Measurements from ENCODE around the gene HEATR5B. TPM values are rescaled to one million over a fixed set of nuclear protein-coding genes. Genes with fewer than 3 reads are reported as not detected.

The HEATR5B gene
- total RNA-seq, 2 donors from 2014 or later = 21.5 to 22.7 TPM

DNA sequence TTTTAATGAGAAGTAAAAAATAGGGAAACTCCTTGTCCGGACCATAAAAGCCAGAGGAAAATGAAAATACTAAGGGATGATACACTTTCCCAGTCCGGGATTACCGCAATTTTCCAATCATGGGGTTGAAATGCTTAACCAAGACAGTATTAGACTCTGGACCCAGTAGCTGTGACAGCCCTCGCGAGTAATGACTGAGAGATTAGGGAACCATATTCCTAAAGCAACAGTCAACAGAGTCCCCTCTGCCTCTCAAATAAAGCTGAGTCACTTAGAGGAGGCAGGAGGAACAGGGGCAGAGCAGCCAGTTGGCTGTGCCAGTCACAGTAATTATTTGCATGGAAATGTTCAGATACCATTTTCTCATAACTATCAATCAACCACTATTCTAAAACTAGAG lies 35.0 kb upstream of the HEATR5B start:
- TF ChIP-seq CTCF (conservative IDR thresholded peaks at IDR 0.05) = no peak
- Mint-ChIP-seq H3K36me3 (ENCODE audit: low read depth) (peaks cover 54% of the 10 kb centered on the region), H3K4me3 (no peak overlapping the region), H3K4me1 (no peaks in the 10 kb centered on the region), H3K27me3 (ENCODE audit: insufficient read depth) (no peaks in the 10 kb centered on the region), H3K27ac (no peak overlapping the region), H3K9me3 (no peaks in the 10 kb centered on the region)
- no peaks in the 10 kb centered on the region for H3K27me3 ChIP-seq (ENCODE audit: control insufficient read depth, insufficient read depth, low read length, poor library complexity, severe bottlenecking)
- H3K4me1 ChIP-seq (ENCODE audit: control insufficient read depth, insufficient read depth, low read length) = no peaks in the 10 kb centered on the region
- no peak overlapping the region for H3K4me3 ChIP-seq (ENCODE audit: low read length)
- WGBS, 2 experiments (ENCODE audit: insufficient coverage in 1 of 2, insufficient read length in 1 of 2) = 95 to 100% methylated on average over 5 of the region's 5 CpGs
- no peaks in the 10 kb centered on the region for H3K9me3 ChIP-seq (ENCODE audit: control insufficient read depth, low read length)
- H3K9ac ChIP-seq (ENCODE audit: extremely low read depth, low read length, poor library complexity, severe bottlenecking) = no peak overlapping the region
- DNase-seq = no peak
- no peak overlapping the region for H3K27ac ChIP-seq (ENCODE audit: low read depth, low read length)
- H3K36me3 ChIP-seq (ENCODE audit: control insufficient read depth, insufficient read depth, low read length) = peaks cover 26% of the 10 kb centered on the region

GRCh38 chr2:37117566-37117965 lies 33.4 kb upstream of the HEATR5B start:
- no peaks in the 10 kb centered on the region for H3K4me1 ChIP-seq (ENCODE audit: control insufficient read depth, insufficient read depth, low read length)
- no peaks in the 10 kb centered on the region for H3K27me3 ChIP-seq (ENCODE audit: control insufficient read depth, insufficient read depth, low read length, poor library complexity, severe bottlenecking)
- no peak overlapping the region for H3K27ac Mint-ChIP-seq

GRCh38 chr2:37111958-37112357 lies 27.8 kb upstream of the HEATR5B start:
- no peak for TF ChIP-seq CTCF (conservative IDR thresholded peaks at IDR 0.05)
- 48 to 50% methylated on average over 2 of the region's 2 CpGs for WGBS, 2 experiments (ENCODE audit: insufficient coverage in 1 of 2, insufficient read length in 1 of 2)
- Histone ChIP-seq H3K27ac (ENCODE audit: low read depth, low read length) (no peak overlapping the region), H3K4me1 (ENCODE audit: control insufficient read depth, insufficient read depth, low read length) (no peaks in the 10 kb centered on the region), H3K9ac (ENCODE audit: extremely low read depth, low read length, poor library complexity, severe bottlenecking) (no peak overlapping the region), H3K27me3 (ENCODE audit: control insufficient read depth, insufficient read depth, low read length, poor library complexity, severe bottlenecking) (no peaks in the 10 kb centered on the region), H3K9me3 (ENCODE audit: control insufficient read depth, low read length) (no peaks in the 10 kb centered on the region), H3K36me3 (ENCODE audit: control insufficient read depth, insufficient read depth, low read length) (peaks cover 34% of the 10 kb centered on the region), H3K4me3 (ENCODE audit: low read length) (no peak overlapping the region)
- Mint-ChIP-seq H3K4me1 (no peaks in the 10 kb centered on the region), H3K36me3 (ENCODE audit: low read depth) (peaks cover 50% of the 10 kb centered on the region), H3K27me3 (ENCODE audit: insufficient read depth) (no peaks in the 10 kb centered on the region), H3K9me3 (no peaks in the 10 kb centered on the region), H3K27ac (no peak overlapping the region), H3K4me3 (no peak overlapping the region)
- no peak for DNase-seq

More at GRCh38 chr2:37117566-37117965, 33.4 kb upstream of the HEATR5B start:
- Mint-ChIP-seq H3K36me3 (ENCODE audit: low read depth) (peaks cover 56% of the 10 kb centered on the region), H3K27me3 (ENCODE audit: insufficient read depth) (no peaks in the 10 kb centered on the region), H3K9me3 (no peaks in the 10 kb centered on the region), H3K4me1 (no peaks in the 10 kb centered on the region), H3K4me3 (no peak overlapping the region)
- Histone ChIP-seq H3K4me3 (ENCODE audit: low read length) (no peak overlapping the region), H3K27ac (ENCODE audit: low read depth, low read length) (no peak overlapping the region), H3K36me3 (ENCODE audit: control insufficient read depth, insufficient read depth, low read length) (peaks cover 23% of the 10 kb centered on the region), H3K9me3 (ENCODE audit: control insufficient read depth, low read length) (no peaks in the 10 kb centered on the region), H3K9ac (ENCODE audit: extremely low read depth, low read length, poor library complexity, severe bottlenecking) (no peak overlapping the region)
- 89% methylated on average over 1 of the region's 1 CpG; no CpG with 5 or more reads in 1 of the 2 experiments for WGBS, 2 experiments (ENCODE audit: insufficient coverage in 1 of 2, insufficient read length in 1 of 2)
- DNase-seq = no peak
- no peak for TF ChIP-seq CTCF (conservative IDR thresholded peaks at IDR 0.05)

Measured in endodermal cell (in vitro differentiated cells).